HS-5 (cell line): Measurements from ENCODE around the gene ELOVL4.

Experiments
- DNase-seq: peaks from one replicate; pipeline ENCODE4 v3.0.0-alpha.2; 2012; ENCODE audit warnings: low read depth

The ELOVL4 gene

DNA sequence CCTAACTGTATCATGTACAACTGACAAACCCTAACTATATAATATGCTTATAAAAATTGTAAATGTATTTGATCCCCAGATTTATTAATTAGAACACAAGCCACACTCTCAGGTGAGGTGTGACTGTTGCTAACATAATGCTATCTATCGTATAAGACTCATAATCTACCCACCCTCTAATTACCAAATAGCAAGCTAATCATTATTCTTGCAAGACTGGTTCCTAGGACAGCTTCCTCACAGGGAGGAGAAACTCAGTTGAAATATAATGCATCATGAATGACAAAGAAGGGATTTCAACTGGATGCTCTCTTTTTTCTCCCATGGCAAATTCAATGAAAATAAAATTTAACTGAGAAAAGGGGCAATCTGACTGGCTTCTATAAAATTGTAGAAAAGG lies 35.4 kb downstream of the ELOVL4 start:
- DNase-seq = no peak

DNA sequence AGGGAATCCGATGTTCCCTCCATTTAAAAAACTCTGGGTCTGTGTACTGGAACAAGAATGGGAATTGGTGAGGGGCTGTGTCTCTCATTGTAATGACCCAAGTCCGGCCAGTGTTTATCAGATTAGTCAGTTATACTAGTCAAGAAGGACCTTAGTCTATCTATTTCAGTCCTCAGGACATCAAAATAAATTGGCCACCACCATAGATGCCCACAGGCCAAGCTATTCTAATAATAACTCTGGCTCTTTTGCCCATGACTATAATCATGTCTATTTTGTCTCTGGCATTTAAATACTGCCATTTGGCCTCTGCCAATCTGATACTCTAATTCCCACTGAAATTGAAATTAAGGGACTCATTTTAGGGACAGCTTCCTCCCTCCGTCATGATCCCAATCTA lies 37.8 kb downstream of the ELOVL4 start:
- DNase-seq = no peak

GRCh38 chr6:79902046-79902445 lies 45.3 kb downstream of the ELOVL4 start:
- no peak for DNase-seq

GRCh38 chr6:79898076-79898475 lies 49.3 kb downstream of the ELOVL4 start:
- no peak for DNase-seq

DNA sequence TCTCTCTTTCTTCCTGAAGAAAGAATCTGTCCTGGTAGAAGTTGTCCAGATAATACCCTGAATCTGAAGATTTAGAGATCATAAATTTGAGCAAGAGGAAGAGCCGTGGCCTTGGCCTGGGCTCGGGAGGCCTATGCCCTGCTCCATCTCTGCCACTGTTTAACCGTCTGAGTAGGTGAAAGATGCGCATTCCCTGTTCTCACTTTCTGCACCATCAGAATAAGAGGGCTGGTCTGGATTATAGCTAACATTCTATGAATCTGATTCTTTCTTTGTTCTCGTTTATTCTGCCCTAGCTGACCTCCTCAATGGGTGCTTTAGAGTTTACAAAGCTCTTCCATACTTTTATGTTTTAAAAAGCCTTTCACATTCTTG lies 51.3 kb downstream of the ELOVL4 start:
- no peak for DNase-seq

DNA sequence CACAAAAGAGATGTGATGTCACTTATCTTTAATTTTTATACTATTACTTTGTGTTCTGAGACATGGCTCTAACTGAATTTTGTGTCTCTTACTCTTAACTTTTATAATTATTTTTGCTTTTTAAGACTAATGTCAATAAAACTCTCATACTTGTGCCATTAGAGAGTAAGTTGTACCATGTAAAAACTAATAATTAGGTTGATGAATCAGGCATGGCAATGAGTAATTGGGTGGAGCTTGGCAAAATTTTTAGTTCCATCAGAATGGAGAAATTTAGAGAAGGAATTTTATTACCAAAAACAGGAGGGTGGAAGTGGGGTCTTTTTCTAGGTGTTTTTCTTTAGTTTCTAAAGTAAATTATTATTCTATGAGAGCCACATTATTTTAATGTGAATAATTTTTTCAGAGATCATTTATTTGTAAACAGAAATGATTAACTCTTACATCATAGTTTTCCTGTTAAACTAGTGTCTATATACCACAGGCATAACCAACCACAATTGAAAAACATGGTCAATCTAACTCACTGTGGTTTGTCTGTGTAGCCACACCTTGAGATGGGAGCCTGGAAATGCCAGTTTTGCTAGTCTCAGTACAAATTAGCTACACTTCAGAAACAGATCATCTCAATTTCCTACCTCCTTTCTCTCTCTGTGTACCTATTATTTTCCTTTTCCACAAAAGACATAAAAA lies 51.8 kb downstream of the ELOVL4 start:
- DNase-seq = no peak

DNA sequence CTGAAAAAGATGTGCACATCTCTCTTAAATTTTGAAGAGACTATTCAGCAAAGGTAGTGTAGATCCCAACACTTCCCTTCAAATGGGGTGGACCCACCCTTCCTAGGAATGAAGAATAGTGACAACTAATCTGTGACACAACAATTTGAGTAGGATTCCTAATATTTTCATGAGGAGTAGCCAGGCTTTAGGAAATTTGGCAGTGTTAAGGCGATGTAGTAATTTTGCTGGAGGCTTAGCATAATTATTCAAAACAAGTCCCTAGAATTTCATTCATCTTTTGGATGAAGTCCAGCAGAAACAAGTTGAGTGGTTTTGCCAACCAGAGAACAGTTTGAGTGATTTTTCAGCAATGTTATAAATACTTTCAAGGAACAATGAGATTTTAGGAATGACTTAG lies 52.4 kb downstream of the ELOVL4 start:
- DNase-seq = no peak

GRCh38 chr6:79888587-79888986 lies 58.8 kb downstream of the ELOVL4 start:
- no peak for DNase-seq

DNA sequence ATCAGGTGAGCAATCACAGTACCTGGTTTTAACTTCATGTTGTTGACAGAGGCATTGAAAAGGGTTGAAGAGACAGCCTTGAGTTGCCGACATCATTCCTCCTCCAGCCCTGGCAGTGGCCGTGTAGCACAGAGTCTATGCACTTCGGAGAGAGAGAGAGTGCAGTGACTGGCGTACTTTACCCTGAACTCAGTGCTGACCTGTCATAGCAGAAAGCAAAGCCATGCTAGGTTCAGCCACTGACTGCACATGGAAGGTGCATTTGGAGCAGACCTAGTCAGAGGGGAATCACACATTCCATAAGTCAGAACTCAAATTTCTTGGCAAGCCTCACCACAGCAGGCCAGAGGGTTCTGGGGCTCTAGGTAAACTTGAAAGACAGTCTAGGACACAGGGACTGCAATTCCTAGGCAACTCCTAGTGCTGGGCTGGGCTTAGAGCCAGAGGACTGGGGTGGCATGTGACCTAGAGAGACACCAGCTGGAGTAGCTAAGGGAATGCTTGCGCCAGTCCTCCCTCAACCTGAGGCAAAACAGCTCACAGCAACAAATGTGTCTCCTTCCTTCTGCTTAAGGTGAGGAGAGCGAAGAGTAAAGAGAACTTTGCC lies 69.1 kb downstream of the ELOVL4 start:
- no peak for DNase-seq

- no peak for DNase-seq
These were observed 72.7 kb downstream of the ELOVL4 start for GRCh38 chr6:79874531-79875134.

- peak; percentile 60 for DNase-seq
These were observed 74.4 kb downstream of the ELOVL4 start for GRCh38 chr6:79872986-79873385.

DNA sequence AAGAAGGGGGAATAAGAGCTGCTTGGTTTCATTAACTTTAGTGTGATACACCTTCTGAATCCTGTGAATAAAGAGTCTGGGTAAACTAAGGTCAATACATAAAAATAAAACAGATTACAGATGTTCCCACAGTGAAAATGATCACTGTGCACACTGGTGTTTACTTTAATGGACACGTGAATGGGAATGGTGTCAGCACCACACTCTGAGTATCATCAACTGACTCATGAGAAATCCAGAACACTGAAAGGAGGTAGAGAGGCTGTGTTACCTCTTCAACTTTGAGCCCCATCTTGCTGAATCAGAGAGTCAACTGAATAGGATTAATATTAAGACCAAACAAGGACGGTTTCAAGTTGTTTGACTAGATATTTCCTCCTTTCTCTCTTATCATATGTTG lies 75.0 kb downstream of the ELOVL4 start:
- no peak for DNase-seq

DNA sequence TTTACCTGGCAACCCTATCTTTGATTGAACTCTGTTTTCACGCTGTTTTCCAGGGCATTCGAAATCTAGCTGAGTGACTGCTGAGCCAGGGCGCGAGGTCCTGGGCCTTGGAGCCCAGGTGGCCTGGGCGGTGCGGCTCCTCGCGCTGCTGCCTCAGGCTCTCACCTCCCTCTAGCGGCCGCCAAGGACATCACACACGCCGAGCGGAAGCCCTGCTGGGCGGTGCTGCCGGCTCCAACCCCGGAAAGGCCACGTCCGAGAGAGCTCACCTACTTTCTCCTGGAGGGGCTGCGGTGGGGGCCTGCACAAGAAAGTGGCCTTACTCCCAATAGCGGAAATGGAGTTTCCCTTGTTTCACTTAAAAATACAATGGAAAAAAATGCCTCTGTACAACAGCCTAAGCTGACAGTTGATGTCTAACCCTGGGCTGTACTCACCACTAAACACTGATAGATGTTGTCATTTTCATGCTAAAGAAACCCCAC lies 77.7 kb downstream of the ELOVL4 start:
- peak; percentile 24 for DNase-seq

GRCh38 chr6:79869184-79869583 lies 78.2 kb downstream of the ELOVL4 start:
- DNase-seq = no peak

DNA sequence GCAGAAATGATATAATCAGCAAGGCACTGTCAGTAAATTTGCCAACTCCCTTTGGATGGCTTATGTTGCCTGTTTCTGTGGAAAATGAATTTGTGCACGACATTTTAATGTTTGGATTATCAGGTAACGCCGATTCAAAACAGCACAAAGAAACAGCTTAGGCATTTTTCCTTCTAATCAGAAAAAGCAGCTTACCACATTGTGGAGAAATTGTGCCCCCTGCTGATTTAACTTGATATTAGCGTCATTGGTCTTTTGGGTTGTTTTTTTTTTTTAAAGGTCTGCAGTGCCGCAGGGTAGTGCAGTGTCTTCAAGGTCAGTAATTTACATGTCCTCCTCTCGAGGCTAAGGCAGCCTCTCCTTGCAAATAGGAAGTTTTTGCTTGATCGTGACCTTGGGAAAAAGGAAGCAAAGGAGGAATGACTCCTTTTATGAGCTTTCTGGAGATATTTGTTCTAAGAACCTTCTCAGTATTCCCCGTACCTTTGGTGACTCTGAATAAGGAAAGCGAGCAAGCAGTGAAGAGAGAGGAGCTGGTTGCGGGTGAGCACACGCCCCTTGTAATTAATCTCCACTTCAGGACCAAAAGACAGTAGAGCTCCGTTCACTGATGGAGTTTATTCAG lies 79.1 kb downstream of the ELOVL4 start:
- peak; percentile 43 for DNase-seq
